GM18870 (cell line): ENCODE results near the gene PDSS1.

ENCODE experiments used
- ATAC-seq: cut with Tn5 transposase; IDR thresholded peaks from one replicate; pipeline ENCODE4 v1.9.1; 2021; ENCODE audit warnings: moderate library complexity; ENCODE audit not compliant: unreplicated experiment

The PDSS1 gene

DNA sequence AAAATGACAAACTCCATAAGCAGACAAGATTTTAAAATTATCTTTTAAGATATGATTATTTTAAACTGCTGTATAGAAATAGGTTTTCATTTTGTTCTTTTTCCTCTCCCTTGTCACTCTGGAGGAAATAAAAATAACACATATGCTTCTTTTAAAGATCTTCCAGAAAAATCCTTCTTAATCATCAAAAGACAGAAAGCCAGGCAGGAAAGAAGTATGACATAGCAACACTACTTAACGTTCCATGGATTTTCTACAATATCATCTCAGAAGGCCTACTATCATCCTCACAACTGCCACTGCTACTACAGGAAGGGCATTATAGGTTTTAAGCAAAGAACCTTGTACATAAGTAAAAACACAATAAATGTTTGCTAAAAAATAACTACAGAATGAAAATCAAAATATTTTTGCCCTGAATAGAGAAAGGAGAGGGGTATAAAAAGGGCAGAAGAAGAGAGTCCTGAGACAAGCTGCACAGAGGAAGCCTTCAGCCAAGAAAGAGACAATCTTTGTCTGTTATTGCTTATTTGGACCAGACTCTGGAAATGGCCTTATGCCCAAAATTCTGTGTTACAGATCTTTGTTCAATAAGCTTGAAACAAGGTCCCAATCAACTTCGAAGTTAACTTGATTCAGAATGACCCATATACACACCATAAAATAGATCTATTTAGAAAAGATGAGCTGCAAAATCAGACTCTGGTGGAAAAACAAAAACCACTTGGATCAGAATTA lies 95.4 kb downstream of the PDSS1 start:
- ATAC-seq, result no peak
